ENCODE data around the gene MACC1. TPM values are rescaled to one million over a fixed set of nuclear protein-coding genes. Genes with fewer than 3 reads are reported as not detected.

MACC1 gene
- polyA plus RNA-seq, 1 experiment = not detected

- Histone ChIP-seq H3K27me3 (ENCODE audit: control insufficient read depth, insufficient read depth, low read length) (no peaks in the 10 kb centered on the region), H3K36me3 (ENCODE audit: control insufficient read depth, insufficient read depth, low read length) (no peaks in the 10 kb centered on the region), H3K4me3 (ENCODE audit: low read depth, low read length) (no peak overlapping the region)
- POLR2A ChIA-PET = no interaction called here
- no peak for TF ChIP-seq CTCF (IDR thresholded peaks at IDR 0.05; ENCODE audit: insufficient read depth, low read depth, low read length)
- DNase-seq (ENCODE audit: low read depth) = peak; percentile 84
- CTCF ChIA-PET = interaction anchor here (1.0 to 1.1 kb wide), 2 partner anchors 90 to 190 kb away, joined by 3 read pairs; no protein-coding TSS in a partner anchor
These were observed 3.9 kb upstream of the MACC1 start for GRCh38 chr7:20220921-20221547.

- Histone ChIP-seq H3K27me3 (ENCODE audit: control insufficient read depth, insufficient read depth, low read length) (no peaks in the 10 kb centered on the region), H3K4me3 (ENCODE audit: low read depth, low read length) (no peak overlapping the region), H3K36me3 (ENCODE audit: control insufficient read depth, insufficient read depth, low read length) (no peaks in the 10 kb centered on the region)
- POLR2A ChIA-PET = no interaction called here
- no peak for TF ChIP-seq CTCF (IDR thresholded peaks at IDR 0.05; ENCODE audit: insufficient read depth, low read depth, low read length)
- no peak for DNase-seq (ENCODE audit: low read depth)
- CTCF ChIA-PET = no interaction called here
These were observed 3.1 kb upstream of the MACC1 start for GRCh38 chr7:20220293-20220761.

GRCh38 chr7:20219446-20220292 is 2.5 kb upstream of the MACC1 start:
- Histone ChIP-seq H3K27me3 (ENCODE audit: control insufficient read depth, insufficient read depth, low read length) (no peaks in the 10 kb centered on the region), H3K4me3 (ENCODE audit: low read depth, low read length) (no peak overlapping the region), H3K36me3 (ENCODE audit: control insufficient read depth, insufficient read depth, low read length) (no peaks in the 10 kb centered on the region)
- TF ChIP-seq CTCF (IDR thresholded peaks at IDR 0.05; ENCODE audit: insufficient read depth, low read depth, low read length) = no peak
- CTCF ChIA-PET = interaction anchor here (1.1 to 1.4 kb wide), 4 partner anchors 21 to 80 kb away, joined by 3 to 4 read pairs (median 4); no protein-coding TSS in a partner anchor
- no peak for DNase-seq (ENCODE audit: low read depth)
- POLR2A ChIA-PET = no interaction called here

GRCh38 chr7:20219062-20219445 is 1.9 kb upstream of the MACC1 start:
- no peak overlapping the region for H3K4me3 ChIP-seq (ENCODE audit: low read depth, low read length)
- no peaks in the 10 kb centered on the region for H3K36me3 ChIP-seq (ENCODE audit: control insufficient read depth, insufficient read depth, low read length)
- CTCF ChIA-PET = interaction anchor here (1.1 to 1.4 kb wide), 4 partner anchors 20 to 80 kb away, joined by 3 to 4 read pairs (median 4); no protein-coding TSS in a partner anchor
- POLR2A ChIA-PET = no interaction called here
- TF ChIP-seq CTCF (IDR thresholded peaks at IDR 0.05; ENCODE audit: insufficient read depth, low read depth, low read length) = no peak
- no peak for DNase-seq (ENCODE audit: low read depth)
- H3K27me3 ChIP-seq (ENCODE audit: control insufficient read depth, insufficient read depth, low read length) = no peaks in the 10 kb centered on the region

DNA sequence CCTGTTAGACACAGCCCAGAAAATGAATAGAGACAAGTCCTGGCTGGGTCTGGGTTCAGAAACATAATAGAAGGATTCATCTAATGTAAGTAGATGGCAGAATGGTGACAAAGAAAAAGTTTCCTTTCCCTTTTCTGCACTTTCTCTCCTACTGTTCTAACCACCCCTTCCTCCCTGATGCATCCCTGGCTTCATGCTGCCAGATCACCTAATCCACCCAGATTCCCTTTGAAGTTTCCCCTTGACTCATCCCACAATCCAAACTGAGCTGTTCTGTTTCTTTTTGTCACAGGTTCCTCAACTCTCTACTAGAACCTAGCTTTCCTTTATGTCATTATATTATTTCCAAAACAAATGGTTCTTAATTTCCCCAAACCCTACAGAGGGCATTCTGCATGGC is 1.1 kb upstream of the MACC1 start:
- no peak for TF ChIP-seq CTCF (IDR thresholded peaks at IDR 0.05; ENCODE audit: insufficient read depth, low read depth, low read length)

More for the DNA sequence above, 1.1 kb upstream of the MACC1 start:
- ChIA-PET CTCF (interaction anchor here (1.2 to 1.4 kb wide), 2 partner anchors 19 to 81 kb away, joined by 3 to 4 read pairs; no protein-coding TSS in a partner anchor), POLR2A (no interaction called here)
- Histone ChIP-seq H3K36me3 (ENCODE audit: control insufficient read depth, insufficient read depth, low read length) (no peaks in the 10 kb centered on the region), H3K27me3 (ENCODE audit: control insufficient read depth, insufficient read depth, low read length) (no peaks in the 10 kb centered on the region), H3K4me3 (ENCODE audit: low read depth, low read length) (no peak overlapping the region)
- no peak for DNase-seq (ENCODE audit: low read depth)

Measured in BJ (cell line).